GM18907 (cell line): ENCODE data around the gene TIMM9.
"Not testable (repeated sequence)": the region's sequence is repeated elsewhere in the genome, so short reads cannot be mapped to it uniquely, and the experiment has no call there.

Source experiments
- ATAC-seq: cut with Tn5 transposase; IDR thresholded peaks from one replicate; pipeline ENCODE4 v1.9.1; 2021; ENCODE audit warnings: mild to moderate bottlenecking, moderate library complexity; ENCODE audit not compliant: unreplicated experiment

The TIMM9 gene

DNA sequence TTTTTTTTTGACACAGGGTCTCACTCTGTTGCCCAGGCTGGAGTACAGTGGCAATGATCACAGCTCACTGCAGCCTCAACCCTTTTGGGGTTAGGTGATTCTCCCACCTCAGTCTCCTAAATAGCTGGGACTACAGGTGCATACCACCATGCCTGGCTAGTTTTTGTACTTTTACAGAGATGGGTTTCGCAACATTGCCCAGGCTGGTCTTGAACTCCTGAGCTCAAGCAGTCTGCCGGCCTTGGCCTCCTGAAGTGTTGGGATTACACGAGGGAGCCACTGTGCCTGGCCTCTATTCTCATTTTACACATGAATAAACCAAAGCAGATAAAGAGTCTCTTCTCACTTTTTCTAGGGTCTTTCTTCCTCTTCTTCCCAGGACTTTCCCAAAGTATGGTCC is 28.4 kb downstream of the TIMM9 start:
- no peak for ATAC-seq

DNA sequence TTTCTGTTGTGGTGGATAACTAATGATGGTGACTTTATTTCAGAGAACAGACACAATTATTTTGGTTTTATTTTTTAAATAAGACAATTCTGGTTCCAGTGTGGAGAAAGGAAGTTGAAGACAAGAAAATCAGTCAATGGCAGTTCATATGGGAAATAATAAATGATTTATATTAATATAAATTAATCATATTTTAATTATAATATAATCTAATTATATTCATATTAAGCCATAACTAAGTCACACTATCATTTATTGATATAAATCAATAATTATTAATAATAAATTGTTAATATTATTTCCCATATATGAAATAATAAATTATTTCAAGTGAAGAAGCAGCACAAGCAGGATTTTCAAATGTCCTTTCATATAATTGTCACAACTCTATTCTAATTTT is 28.8 kb downstream of the TIMM9 start:
- ATAC-seq, result no peak

DNA sequence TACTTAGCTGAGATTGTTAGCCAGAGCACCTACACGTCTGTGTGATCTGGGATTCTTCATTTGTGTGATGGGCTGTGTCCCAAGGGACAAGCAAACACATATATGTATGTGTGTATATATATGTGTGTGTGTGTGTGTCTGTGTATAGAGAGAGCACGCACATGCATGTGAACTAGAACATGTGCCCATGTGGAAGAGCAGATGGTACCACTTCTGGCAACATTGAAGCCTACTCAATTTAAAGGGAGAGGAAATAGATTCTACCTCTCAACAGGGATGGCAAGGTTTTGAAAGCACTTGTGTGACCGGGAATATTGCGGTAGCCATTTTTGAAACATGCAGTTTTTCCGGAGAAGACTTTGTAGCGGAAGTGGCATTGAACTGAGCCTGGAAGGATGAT is 30.2 kb downstream of the TIMM9 start:
- ATAC-seq, result no peak

DNA sequence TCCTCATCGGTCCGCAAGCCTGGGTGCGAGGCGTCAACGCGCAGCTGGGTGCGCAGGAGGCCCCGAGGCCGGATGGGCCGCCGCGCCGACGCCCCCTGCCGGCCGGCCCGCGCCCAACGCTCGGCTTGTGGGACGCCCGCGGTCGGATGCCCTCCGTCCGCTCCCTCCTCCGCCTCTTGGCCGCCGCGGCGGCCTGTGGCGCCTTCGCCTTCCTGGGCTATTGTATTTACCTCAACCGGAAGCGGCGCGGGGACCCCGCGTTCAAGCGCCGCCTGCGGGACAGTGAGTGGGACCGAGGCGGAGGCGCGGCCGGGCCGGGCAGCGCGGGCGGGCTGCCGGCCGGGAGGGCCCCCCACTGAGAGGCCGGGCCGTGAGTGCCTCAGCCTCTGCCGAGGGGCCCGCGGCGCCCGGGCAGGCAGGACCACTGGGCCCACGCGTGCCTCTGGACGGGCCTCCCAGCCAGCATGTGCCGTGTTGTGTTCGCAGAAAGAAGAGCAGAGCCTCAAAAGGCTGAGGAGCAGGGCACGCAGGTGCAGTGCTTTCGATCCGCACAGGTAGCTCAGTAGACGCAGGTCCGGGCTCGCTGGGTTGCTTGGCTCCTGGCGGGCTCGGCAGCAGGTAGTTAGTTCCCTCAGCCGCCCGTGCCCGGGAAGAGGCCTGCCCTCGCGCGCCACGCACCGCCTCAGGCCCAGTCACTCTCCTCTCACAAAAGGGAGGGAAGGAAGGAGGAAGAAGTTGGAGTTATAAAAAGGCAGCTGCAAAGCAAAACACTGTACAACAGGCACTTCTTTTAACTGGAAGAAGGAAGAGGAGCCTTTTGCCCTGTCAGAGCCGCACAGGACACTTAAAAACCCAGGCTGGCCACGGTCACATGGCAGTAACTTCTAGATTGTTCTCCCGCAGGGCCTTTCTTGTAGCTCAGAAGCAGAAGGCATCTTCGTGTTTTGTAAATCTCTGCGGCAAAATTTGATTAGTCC is 31.2 kb downstream of the TIMM9 start, which contains the start of gene TOMM20L:
Gene TOMM20L, plus strand, starts transcription at position 119 of the 977 bp plus-strand sequence. Its CDS starts 28 bp downstream, at position 147.
- peak; percentile 91 for ATAC-seq

DNA sequence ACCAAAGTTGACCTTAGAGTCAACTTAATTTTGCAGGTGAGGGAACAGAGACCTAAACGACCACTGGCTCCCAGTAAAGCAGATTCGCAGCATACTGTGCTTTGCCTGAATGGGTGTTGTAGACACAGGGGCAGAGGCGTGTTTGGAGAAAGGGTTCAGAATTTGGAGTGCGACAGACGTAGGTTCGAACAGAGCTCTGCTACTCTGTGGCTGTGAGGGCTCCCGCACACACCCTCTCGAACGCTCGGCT is 31.8 kb downstream of the TIMM9 start:
- ATAC-seq, result no peak

DNA sequence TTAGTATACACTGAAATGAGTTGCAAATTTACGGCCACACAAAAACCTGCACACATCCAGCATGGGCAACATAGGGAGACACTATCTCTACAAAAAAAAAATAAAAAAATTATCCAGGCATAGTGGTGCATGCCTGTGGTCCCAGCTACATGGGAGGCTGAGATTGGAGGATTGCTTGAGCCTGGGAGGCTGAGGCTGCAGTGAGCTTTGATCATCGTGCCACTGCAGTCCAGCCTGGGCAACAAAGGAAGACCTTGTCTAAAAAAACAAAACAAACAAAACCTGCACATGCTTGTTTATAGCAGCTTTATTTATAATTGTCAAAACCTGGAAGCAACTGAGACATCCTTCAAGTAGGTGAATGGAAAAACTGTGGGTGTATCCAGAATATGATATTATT is 36.5 kb downstream of the TIMM9 start:
- ATAC-seq, result no peak

DNA sequence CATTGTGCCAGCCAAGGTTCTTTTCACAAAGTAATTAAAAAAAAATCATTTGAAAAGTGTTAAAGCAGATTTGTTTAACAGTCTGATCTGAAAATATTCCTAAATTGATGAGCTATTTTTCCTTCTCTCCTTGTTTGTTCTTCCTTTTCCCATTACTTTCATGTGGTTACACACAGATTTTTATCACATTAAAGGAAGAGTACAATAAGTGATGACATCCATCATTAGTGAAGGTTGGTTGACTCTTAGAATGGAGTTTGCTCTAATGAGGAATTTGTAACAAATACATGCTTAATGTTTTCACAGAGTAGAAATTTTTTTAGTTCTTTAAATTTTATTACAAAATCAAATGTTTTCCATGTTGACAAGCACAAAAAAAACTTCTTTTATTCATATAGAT is 50.5 kb downstream of the TIMM9 start:
- ATAC-seq, result no peak

DNA sequence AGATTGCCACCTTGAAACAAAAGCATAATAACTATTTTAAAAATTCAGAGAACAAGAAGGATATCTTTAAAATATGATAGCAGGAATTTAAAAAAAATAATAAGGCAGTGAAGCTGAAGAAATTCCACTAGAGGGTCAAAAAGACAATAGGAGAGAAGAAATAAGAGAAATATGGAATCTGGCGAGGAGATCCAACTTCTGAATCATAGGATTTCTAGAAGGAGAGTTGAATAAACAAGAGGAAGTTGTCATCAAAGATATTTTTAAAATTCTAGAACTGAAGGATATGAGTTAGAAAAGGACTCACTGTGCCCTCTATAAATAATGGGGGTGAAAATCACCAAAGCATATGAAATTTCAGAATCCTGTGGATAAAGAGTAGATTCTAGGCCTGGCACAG is 58.4 kb downstream of the TIMM9 start:
- ATAC-seq, result no peak

DNA sequence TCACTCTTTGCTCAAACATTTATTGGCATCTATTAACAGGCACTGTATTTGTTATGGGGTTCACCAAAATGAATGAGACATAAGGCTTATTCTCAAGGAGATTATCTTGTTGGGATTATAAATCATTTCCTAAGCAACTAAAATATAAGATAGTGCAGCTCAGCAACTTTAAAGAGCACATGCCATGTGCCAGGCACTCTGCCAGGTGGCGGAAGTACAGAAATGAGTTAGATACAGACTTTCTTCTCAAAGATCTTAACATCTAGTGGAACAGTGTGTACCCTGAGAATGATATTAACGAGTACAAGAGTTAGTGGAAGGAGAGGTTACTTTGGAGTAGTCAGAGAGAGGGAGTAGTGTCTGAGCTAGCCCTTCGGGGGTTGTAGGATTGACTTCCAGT is 60.0 kb downstream of the TIMM9 start:
- no peak for ATAC-seq

DNA sequence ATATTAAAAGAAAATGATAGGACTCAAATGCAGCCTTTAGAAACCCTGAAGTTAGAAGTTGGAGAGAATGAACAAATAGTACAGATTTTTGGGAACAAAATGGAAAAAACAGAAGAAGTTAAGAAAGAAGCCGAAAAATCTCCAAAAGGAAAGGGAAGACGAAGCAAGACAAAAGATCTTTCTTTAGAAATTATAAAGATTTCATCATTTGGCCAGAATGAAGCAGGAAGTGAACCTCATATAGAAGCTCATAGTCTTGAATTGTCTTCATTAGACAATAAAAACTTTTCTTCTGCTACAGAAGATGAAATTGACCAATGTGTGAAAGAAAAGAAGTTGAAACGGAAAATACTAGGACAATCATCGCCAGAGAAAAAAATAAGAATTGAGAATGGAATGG is 63.0 kb downstream of the TIMM9 start:
- no peak for ATAC-seq

DNA sequence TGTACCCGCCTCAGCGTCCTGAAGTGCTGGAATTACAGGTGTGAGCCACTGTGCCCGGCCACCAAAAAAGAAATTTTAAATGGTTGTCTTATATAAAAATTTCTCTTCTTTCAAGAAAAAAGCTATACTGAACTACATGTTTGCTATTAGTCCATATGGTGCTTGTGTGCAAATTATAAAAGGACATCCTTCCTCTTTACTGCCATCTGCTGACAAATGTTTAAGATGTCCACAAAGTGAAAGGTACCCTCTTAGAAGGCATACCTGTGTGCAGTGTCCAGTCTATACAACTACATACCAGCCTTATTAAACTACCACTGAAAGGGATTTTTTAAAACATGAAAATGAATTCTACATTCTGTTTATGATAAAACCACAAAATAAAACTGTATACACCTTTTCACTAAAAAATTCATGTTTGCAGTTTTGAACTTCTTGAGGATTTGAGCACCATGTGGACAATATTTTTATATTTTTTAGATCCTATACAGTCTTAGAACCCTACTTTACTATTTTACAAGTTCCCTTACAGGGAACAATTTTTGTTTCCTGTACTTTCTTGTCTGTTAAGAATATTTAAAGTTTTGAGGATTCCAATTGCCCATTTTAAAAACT is 64.4 kb downstream of the TIMM9 start:
- ATAC-seq, result no peak

DNA sequence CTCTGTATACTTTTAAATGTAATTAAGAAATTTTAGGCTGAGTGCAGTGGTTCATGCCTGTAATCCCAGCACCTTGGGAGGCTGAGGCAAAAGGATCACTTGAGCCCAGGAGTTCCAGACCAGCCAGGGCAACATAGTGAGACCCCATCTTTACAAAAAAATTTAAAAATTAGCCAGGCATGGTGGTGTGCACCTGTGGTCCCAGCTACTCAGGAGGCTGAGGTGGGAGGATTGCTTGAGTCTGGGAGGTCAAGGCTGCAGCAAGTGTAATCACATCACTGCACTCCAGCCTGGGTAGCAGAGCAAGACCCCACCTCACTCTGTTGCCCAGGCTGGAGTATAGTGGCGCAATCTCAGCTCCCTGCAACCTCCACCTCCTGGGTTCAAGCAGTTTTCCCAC is 65.1 kb downstream of the TIMM9 start:
- ATAC-seq, result not testable (repeated sequence)
